GM18951 (cell line): Measurements from ENCODE around the gene CUEDC1.

Source experiments
- POLR2A ChIP-seq: IDR thresholded peaks from 4 replicates; pipeline ENCODE4 v1.6.1; 2011; ENCODE audit warnings: mild to moderate bottlenecking; ENCODE audit not compliant: insufficient read length, insufficient read depth; ENCODE audit errors: extremely low read depth
- in situ Hi-C: fragments of 300-500 bp; cut with MboI; formaldehyde crosslinking; loops from one replicate; pipeline ENCODE4 v1.12.0; 2022; ENCODE audit warnings: low sequenced_read_pairs, mixed read lengths, inconsistent platforms; ENCODE audit not compliant: unreplicated experiment

CUEDC1 gene

GRCh38 chr17:57920916-57921703 lies 34.1 kb downstream of the CUEDC1 start:
- TF ChIP-seq POLR2A = no peak
- in situ Hi-C loops = no loop called here

- in situ Hi-C loops = no loop called here
These were observed 35.3 kb downstream of the CUEDC1 start for GRCh38 chr17:57919918-57920317.

GRCh38 chr17:57918017-57918895 lies 37.0 kb downstream of the CUEDC1 start:
- in situ Hi-C loops = no loop called here
- no peak for TF ChIP-seq POLR2A

More at GRCh38 chr17:57919918-57920317, 35.3 kb downstream of the CUEDC1 start:
- TF ChIP-seq POLR2A = no peak

- TF ChIP-seq POLR2A = no peak
- in situ Hi-C loops = no loop called here
These were observed 38.0 kb downstream of the CUEDC1 start for GRCh38 chr17:57916925-57917858.

GRCh38 chr17:57915985-57916757 lies 39.0 kb downstream of the CUEDC1 start:
- no peak for TF ChIP-seq POLR2A
- in situ Hi-C loops = no loop called here

- in situ Hi-C loops = no loop called here
- no peak for TF ChIP-seq POLR2A
These were observed 39.7 kb downstream of the CUEDC1 start for GRCh38 chr17:57915544-57915943.

GRCh38 chr17:57914273-57915142 lies 40.7 kb downstream of the CUEDC1 start:
- in situ Hi-C loops = no loop called here
- TF ChIP-seq POLR2A = no peak

GRCh38 chr17:57913575-57914272 lies 41.5 kb downstream of the CUEDC1 start:
- no peak for TF ChIP-seq POLR2A
- in situ Hi-C loops = no loop called here

- in situ Hi-C loops = no loop called here
- no peak for TF ChIP-seq POLR2A
These were observed 43.2 kb downstream of the CUEDC1 start for GRCh38 chr17:57911834-57912673.
